ENCODE data around the gene PRSS36.

Gene PRSS36

DNA sequence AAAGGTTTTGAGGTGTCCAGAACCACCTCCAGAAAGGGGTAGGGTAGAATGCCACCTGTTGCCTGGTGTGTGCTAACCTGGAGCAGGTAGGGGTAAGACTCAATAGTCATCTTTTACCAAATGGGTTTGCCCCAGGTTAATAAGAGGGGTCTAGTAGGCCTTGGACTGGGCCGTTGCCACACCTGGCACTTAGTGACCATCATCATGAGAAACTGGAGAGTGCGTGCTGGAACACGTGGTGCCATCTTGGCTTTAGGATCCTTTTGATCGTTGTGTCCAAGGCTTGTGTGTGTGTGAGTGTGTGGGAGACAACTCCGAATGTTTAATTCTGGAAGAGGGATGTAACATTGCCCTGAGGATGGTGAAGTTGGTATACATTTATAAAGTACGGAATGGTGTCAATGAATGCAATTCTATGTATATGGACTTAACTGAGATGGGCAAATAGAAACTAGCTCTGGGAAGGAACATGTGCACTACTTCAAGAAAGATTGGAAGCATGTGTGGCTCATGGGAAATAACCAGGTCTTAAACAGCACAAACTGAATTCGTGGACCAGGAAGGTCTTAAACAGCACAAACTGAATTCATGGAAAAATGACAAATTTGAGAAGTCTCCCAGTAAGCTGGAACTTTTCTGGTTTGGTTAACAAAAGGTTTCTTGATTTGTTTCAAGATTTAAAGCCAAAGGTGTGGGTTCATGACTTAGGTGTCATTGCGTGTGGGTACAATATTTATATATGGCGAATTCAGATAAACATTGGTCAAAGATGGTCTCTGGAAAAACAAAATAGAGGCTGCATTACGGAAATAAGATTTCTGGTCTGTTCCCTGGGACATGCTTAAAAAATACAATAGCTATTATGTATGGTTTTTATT, 37.3 kb upstream of the PRSS36 start:
- no peak for DNase-seq (ENCODE audit: extremely low spot score)
- ChIA-PET CTCF (interaction anchor here (0.6 kb wide), 1 partner anchor 981 kb away, joined by 7 read pairs; no protein-coding TSS in a partner anchor), POLR2A (no interaction called here)
- TF ChIP-seq FOXM1 (IDR thresholded peaks at IDR 0.05; ENCODE audit: borderline replicate concordance), result no peak
- no peak for TF ChIP-seq SP1 (IDR thresholded peaks at IDR 0.05)
- TF ChIP-seq HDGF (IDR thresholded peaks at IDR 0.05; ENCODE audit: borderline replicate concordance), result no peak
- no peak for TF ChIP-seq FOXK2 (IDR thresholded peaks at IDR 0.05)
- TF ChIP-seq TARDBP (IDR thresholded peaks at IDR 0.05), result no peak
- no peak for TF ChIP-seq L3MBTL2 (conservative IDR thresholded peaks at IDR 0.05)
- no peak for TF ChIP-seq ZNF384 (IDR thresholded peaks at IDR 0.05)
- no peak for TF ChIP-seq FOXA1 (IDR thresholded peaks at IDR 0.05)
- no peak for TF ChIP-seq CTBP1 (IDR thresholded peaks at IDR 0.05; ENCODE audit: borderline replicate concordance)
- TF ChIP-seq SUZ12 (IDR thresholded peaks at IDR 0.05), result no peak
- no peak; the same call in 1 of the 2 replicates for TF ChIP-seq BHLHE40 (IDR thresholded peaks at IDR 0.05; ENCODE audit: borderline replicate concordance)
- TF ChIP-seq NFRKB (IDR thresholded peaks at IDR 0.05), result no peak
- TF ChIP-seq LEF1 (IDR thresholded peaks at IDR 0.05; ENCODE audit: borderline replicate concordance), result no peak
- TF ChIP-seq ARNT (IDR thresholded peaks at IDR 0.05), result no peak
- TF ChIP-seq, protein P1, sequence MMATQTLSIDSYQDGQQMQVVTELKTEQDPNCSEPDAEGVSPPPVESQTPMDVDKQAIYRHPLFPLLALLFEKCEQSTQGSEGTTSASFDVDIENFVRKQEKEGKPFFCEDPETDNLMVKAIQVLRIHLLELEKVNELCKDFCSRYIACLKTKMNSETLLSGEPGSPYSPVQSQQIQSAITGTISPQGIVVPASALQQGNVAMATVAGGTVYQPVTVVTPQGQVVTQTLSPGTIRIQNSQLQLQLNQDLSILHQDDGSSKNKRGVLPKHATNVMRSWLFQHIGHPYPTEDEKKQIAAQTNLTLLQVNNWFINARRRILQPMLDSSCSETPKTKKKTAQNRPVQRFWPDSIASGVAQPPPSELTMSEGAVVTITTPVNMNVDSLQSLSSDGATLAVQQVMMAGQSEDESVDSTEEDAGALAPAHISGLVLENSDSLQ (IDR thresholded peaks at IDR 0.05), result no peak
- TF ChIP-seq ELF4 (IDR thresholded peaks at IDR 0.05), result no peak

DNA sequence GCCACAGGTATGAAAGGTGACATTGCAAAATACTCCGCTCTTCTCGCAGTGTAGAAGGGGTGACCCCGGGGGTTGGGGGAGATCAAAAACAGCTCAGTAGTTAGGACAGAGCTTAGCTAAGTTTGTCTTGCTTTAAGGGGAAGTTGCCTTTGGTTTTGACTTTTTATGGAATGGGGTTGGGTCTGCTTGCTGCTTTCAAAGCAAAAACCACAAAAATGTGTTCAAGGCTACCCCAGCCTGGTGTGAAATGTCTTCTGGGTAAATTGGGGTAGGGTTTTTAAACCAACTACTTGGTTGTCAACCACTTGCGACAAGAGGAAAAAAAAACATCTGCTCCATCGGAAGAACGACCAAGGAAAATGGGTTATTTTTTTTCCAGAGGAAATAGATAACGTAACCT, 36.3 kb upstream of the PRSS36 start:
- ChIA-PET POLR2A (no interaction called here), CTCF (no interaction called here)
- no peak for TF ChIP-seq L3MBTL2 (conservative IDR thresholded peaks at IDR 0.05)
- no peak for TF ChIP-seq TARDBP (IDR thresholded peaks at IDR 0.05)
- TF ChIP-seq SP1 (IDR thresholded peaks at IDR 0.05), result no peak
- TF ChIP-seq ARNT (IDR thresholded peaks at IDR 0.05), result no peak
- TF ChIP-seq ELF4 (IDR thresholded peaks at IDR 0.05), result no peak
- TF ChIP-seq HDGF (IDR thresholded peaks at IDR 0.05; ENCODE audit: borderline replicate concordance), result no peak
- TF ChIP-seq LEF1 (IDR thresholded peaks at IDR 0.05; ENCODE audit: borderline replicate concordance), result no peak
- TF ChIP-seq FOXK2 (IDR thresholded peaks at IDR 0.05), result no peak
- TF ChIP-seq CTBP1 (IDR thresholded peaks at IDR 0.05; ENCODE audit: borderline replicate concordance), result no peak
- no peak for TF ChIP-seq FOXA1 (IDR thresholded peaks at IDR 0.05)
- TF ChIP-seq BHLHE40 (IDR thresholded peaks at IDR 0.05; ENCODE audit: borderline replicate concordance), result no peak
- TF ChIP-seq, protein P1 (IDR thresholded peaks at IDR 0.05), result no peak
- no peak for TF ChIP-seq NFRKB (IDR thresholded peaks at IDR 0.05)
- no peak for TF ChIP-seq SUZ12 (IDR thresholded peaks at IDR 0.05)
- no peak for TF ChIP-seq ZNF384 (IDR thresholded peaks at IDR 0.05)
- no peak for TF ChIP-seq FOXM1 (IDR thresholded peaks at IDR 0.05; ENCODE audit: borderline replicate concordance)
- DNase-seq (ENCODE audit: extremely low spot score), result no peak

DNA sequence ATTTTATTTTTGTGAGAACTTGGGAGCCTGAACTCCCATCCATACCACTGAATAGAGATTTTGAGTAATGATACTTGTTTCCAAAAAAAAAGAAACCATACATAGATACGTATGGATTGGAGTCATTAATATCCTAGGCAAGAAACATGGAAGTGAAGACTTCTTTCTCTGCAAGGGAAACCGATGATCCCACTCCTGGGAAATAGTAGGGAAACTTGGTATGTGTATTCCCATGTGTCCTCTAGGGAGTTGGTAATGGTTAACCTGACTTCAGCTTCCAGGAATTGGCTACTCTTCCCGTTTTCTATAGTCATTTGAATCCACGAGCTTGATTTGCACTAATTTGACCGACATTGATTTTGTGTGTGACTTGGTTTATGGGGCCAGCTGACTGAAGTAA, 35.5 kb upstream of the PRSS36 start:
- ChIA-PET POLR2A (no interaction called here), CTCF (no interaction called here)
- TF ChIP-seq ZNF384 (IDR thresholded peaks at IDR 0.05), result no peak
- TF ChIP-seq SUZ12 (IDR thresholded peaks at IDR 0.05), result no peak
- no peak for TF ChIP-seq NFRKB (IDR thresholded peaks at IDR 0.05)
- no peak for TF ChIP-seq HDGF (IDR thresholded peaks at IDR 0.05; ENCODE audit: borderline replicate concordance)
- TF ChIP-seq, protein P1 (IDR thresholded peaks at IDR 0.05), result no peak
- no peak for TF ChIP-seq L3MBTL2 (conservative IDR thresholded peaks at IDR 0.05)
- TF ChIP-seq SP1 (IDR thresholded peaks at IDR 0.05), result no peak
- no peak for TF ChIP-seq ELF4 (IDR thresholded peaks at IDR 0.05)
- TF ChIP-seq BHLHE40 (IDR thresholded peaks at IDR 0.05; ENCODE audit: borderline replicate concordance), result no peak
- no peak for TF ChIP-seq FOXA1 (IDR thresholded peaks at IDR 0.05)
- TF ChIP-seq LEF1 (IDR thresholded peaks at IDR 0.05; ENCODE audit: borderline replicate concordance), result no peak
- TF ChIP-seq CTBP1 (IDR thresholded peaks at IDR 0.05; ENCODE audit: borderline replicate concordance), result no peak
- TF ChIP-seq FOXM1 (IDR thresholded peaks at IDR 0.05; ENCODE audit: borderline replicate concordance), result no peak
- TF ChIP-seq FOXK2 (IDR thresholded peaks at IDR 0.05), result no peak
- DNase-seq (ENCODE audit: extremely low spot score), result no peak

DNA sequence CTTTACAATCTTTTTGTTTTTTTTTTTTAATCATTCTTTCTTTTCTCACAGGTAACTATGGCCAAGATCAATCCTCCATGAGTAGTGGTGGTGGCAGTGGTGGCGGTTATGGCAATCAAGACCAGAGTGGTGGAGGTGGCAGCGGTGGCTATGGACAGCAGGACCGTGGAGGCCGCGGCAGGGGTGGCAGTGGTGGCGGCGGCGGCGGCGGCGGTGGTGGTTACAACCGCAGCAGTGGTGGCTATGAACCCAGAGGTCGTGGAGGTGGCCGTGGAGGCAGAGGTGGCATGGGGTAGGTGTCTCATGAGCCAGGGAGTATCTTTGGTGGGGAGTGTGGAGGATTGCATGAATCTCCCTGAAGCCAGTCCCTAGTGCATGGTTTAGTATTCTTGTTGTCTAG, 35.0 kb upstream of the PRSS36 start:
- CTCF ChIA-PET, result no interaction called here
- DNase-seq (ENCODE audit: extremely low spot score), result no peak
- POLR2A ChIA-PET, result no interaction called here
- TF ChIP-seq ELF4 (IDR thresholded peaks at IDR 0.05) (no peak), FOXA1 (IDR thresholded peaks at IDR 0.05) (no peak), FOXM1 (IDR thresholded peaks at IDR 0.05; ENCODE audit: borderline replicate concordance) (no peak), ARNT (IDR thresholded peaks at IDR 0.05) (no peak), FOXK2 (IDR thresholded peaks at IDR 0.05) (no peak), L3MBTL2 (conservative IDR thresholded peaks at IDR 0.05) (no peak), LEF1 (IDR thresholded peaks at IDR 0.05; ENCODE audit: borderline replicate concordance) (no peak), ZNF384 (IDR thresholded peaks at IDR 0.05) (no peak), HDGF (IDR thresholded peaks at IDR 0.05; ENCODE audit: borderline replicate concordance) (no peak), BHLHE40 (IDR thresholded peaks at IDR 0.05; ENCODE audit: borderline replicate concordance) (no peak), TARDBP (IDR thresholded peaks at IDR 0.05) (no peak), NFRKB (IDR thresholded peaks at IDR 0.05) (no peak), CTBP1 (IDR thresholded peaks at IDR 0.05; ENCODE audit: borderline replicate concordance) (no peak), SUZ12 (IDR thresholded peaks at IDR 0.05) (no peak), SP1 (IDR thresholded peaks at IDR 0.05) (no peak)
- TF ChIP-seq, protein P1 (IDR thresholded peaks at IDR 0.05), result no peak
